Nephron progenitor cell (in vitro differentiated cells): Measurements from ENCODE around the gene ZNF429.

Source experiments
- DNase-seq: peaks from one replicate; pipeline ENCODE4 v3.0.0; 2021
- H3K27ac Mint-ChIP-seq: 2 replicates; pipeline ENCODE4 v1.8.0; 2021; ENCODE audit warnings: mild to moderate bottlenecking, moderate library complexity, mixed read lengths
- H3K27me3 Mint-ChIP-seq: 2 replicates; pipeline ENCODE4 v1.8.0; 2021; ENCODE audit warnings: mild to moderate bottlenecking, low read depth, mixed read lengths; ENCODE audit not compliant: poor library complexity
- H3K36me3 Mint-ChIP-seq: 2 replicates; pipeline ENCODE4 v1.8.0; 2021; ENCODE audit warnings: low read depth, mixed read lengths
- H3K4me1 Mint-ChIP-seq: 2 replicates; pipeline ENCODE4 v1.8.0; 2021; ENCODE audit warnings: mixed read lengths
- H3K4me3 Mint-ChIP-seq: 2 replicates; pipeline ENCODE4 v1.8.0; 2021; ENCODE audit warnings: mild to moderate bottlenecking, moderate library complexity, mixed read lengths
- H3K9me3 Mint-ChIP-seq: 2 replicates; pipeline ENCODE4 v1.8.0; 2021; ENCODE audit warnings: mild to moderate bottlenecking, moderate library complexity, mixed read lengths
- TF ChIP-seq, protein P1 (sequence below): fragments of 200-600 bp; sonication (generic); IDR thresholded peaks from 2 replicates; pipeline ENCODE4 v1.5.0; 2021; ENCODE audit warnings: antibody characterized with exemption

ZNF429 gene

DNA sequence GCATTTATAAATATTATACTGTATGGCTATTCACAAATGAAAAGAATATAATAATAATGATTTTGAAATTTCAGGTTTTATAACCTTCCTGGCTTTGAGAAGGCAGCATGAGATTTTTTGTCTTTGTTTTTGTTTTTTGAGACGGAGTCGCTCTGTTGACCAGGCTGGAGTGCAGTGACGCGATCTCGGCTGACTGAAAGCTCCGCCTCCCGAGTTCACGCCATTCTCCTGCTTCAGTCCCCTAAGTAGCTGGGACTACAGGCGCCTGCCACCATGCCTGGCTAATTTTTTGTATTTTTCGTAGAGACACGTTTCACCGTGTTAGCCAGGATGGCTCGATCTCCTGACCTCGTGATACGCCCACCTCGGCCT is 64.1 kb downstream of the ZNF429 start:
- no peak for DNase-seq
- Mint-ChIP-seq H3K4me1 (no peaks in the 10 kb centered on the region), H3K9me3 (peaks cover 86% of the 10 kb centered on the region), H3K27ac (no peak overlapping the region), H3K36me3 (no peaks in the 10 kb centered on the region), H3K27me3 (no peaks in the 10 kb centered on the region), H3K4me3 (no peak overlapping the region)
- TF ChIP-seq, protein P1, sequence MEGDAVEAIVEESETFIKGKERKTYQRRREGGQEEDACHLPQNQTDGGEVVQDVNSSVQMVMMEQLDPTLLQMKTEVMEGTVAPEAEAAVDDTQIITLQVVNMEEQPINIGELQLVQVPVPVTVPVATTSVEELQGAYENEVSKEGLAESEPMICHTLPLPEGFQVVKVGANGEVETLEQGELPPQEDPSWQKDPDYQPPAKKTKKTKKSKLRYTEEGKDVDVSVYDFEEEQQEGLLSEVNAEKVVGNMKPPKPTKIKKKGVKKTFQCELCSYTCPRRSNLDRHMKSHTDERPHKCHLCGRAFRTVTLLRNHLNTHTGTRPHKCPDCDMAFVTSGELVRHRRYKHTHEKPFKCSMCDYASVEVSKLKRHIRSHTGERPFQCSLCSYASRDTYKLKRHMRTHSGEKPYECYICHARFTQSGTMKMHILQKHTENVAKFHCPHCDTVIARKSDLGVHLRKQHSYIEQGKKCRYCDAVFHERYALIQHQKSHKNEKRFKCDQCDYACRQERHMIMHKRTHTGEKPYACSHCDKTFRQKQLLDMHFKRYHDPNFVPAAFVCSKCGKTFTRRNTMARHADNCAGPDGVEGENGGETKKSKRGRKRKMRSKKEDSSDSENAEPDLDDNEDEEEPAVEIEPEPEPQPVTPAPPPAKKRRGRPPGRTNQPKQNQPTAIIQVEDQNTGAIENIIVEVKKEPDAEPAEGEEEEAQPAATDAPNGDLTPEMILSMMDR, result no peak

DNA sequence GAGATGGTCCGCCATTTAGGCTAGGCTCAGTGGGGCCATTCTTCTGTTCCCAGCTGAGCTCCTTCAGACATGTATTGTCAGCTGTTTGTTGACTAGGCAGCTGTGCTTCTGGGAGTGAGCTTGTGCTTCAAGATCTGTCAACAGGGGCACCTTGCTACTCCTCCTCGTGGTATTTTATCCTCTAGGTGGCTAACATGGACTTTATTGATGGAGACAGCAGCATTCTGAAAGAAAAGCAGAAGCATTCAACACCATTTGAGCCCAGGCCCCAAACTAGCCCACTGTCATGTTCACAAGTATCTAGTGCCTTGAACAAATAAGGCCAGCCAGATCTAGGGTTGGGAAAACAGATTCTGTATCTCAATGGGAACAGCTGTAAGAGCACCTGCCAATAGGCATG is 65.9 kb downstream of the ZNF429 start:
- TF ChIP-seq, protein P1, result no peak
- Mint-ChIP-seq H3K27ac (no peak overlapping the region), H3K4me1 (no peaks in the 10 kb centered on the region), H3K9me3 (peaks cover 93% of the 10 kb centered on the region), H3K27me3 (no peaks in the 10 kb centered on the region), H3K4me3 (no peak overlapping the region), H3K36me3 (no peaks in the 10 kb centered on the region)
- DNase-seq, result no peak

DNA sequence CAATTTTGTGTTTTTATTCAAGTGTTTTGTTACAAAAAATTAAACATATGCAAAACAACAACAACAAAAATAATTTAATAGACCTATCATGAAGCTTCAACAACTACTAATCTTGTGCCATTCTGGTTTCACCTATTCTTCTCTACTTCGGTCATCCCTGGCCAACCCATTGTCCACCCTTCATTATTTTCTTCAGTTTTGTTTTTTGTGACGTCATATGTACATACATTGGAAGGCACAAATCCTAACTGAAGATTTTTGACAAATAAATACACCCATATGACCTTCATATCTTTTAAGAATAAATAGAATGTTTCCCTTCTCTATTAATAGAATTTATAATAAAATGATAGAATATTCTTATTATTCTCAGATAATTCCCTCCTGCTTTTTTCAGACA is 69.2 kb downstream of the ZNF429 start:
- H3K27ac Mint-ChIP-seq, result no peak overlapping the region
- no peaks in the 10 kb centered on the region for H3K27me3 Mint-ChIP-seq
- TF ChIP-seq, protein P1, result no peak
- no peaks in the 10 kb centered on the region for H3K36me3 Mint-ChIP-seq
- H3K4me3 Mint-ChIP-seq, result no peak overlapping the region
- H3K4me1 Mint-ChIP-seq, result no peaks in the 10 kb centered on the region
- no peak for DNase-seq
- H3K9me3 Mint-ChIP-seq, result peaks cover 82% of the 10 kb centered on the region

DNA sequence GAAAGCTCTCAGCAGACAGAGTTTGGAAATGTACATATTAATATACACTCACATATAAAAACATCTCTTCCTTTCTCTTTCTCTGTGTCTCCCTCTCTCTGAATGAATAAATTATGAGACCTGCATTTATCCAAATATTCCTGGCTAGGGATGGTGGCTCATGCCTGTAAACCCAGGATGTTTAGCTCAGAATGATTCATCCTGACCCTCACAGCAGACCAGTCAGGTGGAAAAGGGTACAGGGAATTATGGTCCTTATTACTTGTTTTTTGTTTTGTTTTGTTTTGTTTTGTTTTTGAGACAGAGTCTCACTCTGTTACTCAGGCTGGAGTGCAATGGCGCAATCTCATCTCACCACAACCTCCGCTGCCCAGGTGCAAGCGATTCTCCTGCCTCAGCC is 71.1 kb downstream of the ZNF429 start:
- no peaks in the 10 kb centered on the region for H3K36me3 Mint-ChIP-seq
- no peak overlapping the region for H3K27ac Mint-ChIP-seq
- peaks cover 2% of the 10 kb centered on the region for H3K27me3 Mint-ChIP-seq
- peaks cover 84% of the 10 kb centered on the region for H3K9me3 Mint-ChIP-seq
- H3K4me1 Mint-ChIP-seq, result no peaks in the 10 kb centered on the region
- H3K4me3 Mint-ChIP-seq, result no peak overlapping the region
- TF ChIP-seq, protein P1, result no peak
- no peak for DNase-seq

DNA sequence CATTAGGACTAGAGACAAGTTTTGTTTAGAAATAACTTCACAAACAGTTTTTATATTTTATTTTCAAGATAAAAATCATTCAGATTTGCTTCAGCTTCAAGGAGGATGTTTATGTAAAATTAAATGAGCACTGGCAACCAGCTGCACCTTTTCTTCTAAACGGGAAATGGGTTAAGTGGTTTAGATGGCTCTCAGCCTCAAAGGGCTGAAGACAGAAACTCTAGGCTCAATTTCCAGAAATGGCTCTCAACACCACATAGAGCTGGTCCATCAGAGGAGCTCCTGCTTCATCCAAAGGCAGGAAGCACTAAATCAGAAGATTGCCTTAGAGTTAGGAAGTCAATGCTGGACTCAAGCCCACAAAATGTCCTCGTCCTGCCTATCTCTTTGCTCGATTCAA is 74.7 kb downstream of the ZNF429 start:
- Mint-ChIP-seq H3K4me1 (no peaks in the 10 kb centered on the region), H3K4me3 (no peak overlapping the region), H3K9me3 (peaks cover 81% of the 10 kb centered on the region), H3K27ac (no peak overlapping the region), H3K36me3 (peaks cover 4% of the 10 kb centered on the region), H3K27me3 (peaks cover 15% of the 10 kb centered on the region)
- DNase-seq, result no peak
- TF ChIP-seq, protein P1, result no peak

DNA sequence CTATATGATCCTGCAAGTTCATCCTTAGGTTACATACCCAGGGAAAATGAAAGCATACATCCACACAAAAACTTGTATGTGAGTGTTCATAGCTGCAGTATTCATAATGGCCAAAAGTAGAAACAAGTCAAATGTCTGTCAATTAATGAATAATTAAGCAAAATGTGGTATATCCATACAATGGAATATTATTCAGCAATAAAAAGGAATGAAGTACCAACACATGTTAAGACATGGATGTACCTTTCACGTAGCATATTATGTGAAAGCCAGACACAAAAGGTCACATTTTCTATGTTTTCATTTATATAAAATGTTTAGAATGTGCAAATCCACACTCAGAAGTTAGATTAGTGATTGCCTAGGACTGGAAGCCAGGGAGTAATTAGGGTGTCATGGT is 75.4 kb downstream of the ZNF429 start:
- H3K36me3 Mint-ChIP-seq, result peaks cover 4% of the 10 kb centered on the region
- H3K9me3 Mint-ChIP-seq, result peaks cover 80% of the 10 kb centered on the region
- no peaks in the 10 kb centered on the region for H3K4me1 Mint-ChIP-seq
- H3K27ac Mint-ChIP-seq, result no peak overlapping the region
- H3K4me3 Mint-ChIP-seq, result no peak overlapping the region
- peaks cover 21% of the 10 kb centered on the region for H3K27me3 Mint-ChIP-seq
- TF ChIP-seq, protein P1, result no peak
- DNase-seq, result no peak
